DND-41 (cell line): ENCODE measurements around the gene CYFIP1.

Source experiments
- ATAC-seq: fragments of 200-7000 bp; cut with Tn5 transposase; 3 replicates; pipeline ENCODE4 v1.9.1; 2021; ENCODE audit warnings: low read depth; ENCODE audit not compliant: insufficient read depth
- DNase-seq: peaks from one replicate; pipeline ENCODE4 v3.0.0-alpha.2; 2020
- H2AFZ ChIP-seq: 2 replicates; pipeline ENCODE4 v1.6.0; 2012; ENCODE audit warnings: low read depth, low read length
- H3K27ac ChIP-seq: 2 replicates; pipeline ENCODE4 v1.5.1; 2012; ENCODE audit warnings: low read length, inconsistent platforms
- H3K27me3 ChIP-seq: fragments of 200-600 bp; sonication (generic); 2 replicates; pipeline ENCODE4 v1.6.0; 2012; ENCODE audit warnings: low read length, mild to moderate bottlenecking, inconsistent platforms; ENCODE audit not compliant: insufficient read depth, poor library complexity
- H3K36me3 ChIP-seq: 2 replicates; pipeline ENCODE4 v1.5.1; 2012; ENCODE audit warnings: low read length, inconsistent platforms; ENCODE audit not compliant: insufficient read depth
- H3K4me1 ChIP-seq: 2 replicates; pipeline ENCODE4 v1.5.1; 2012; ENCODE audit warnings: mild to moderate bottlenecking, low read length; ENCODE audit not compliant: insufficient read depth
- H3K4me2 ChIP-seq: 2 replicates; pipeline ENCODE4 v1.6.0; 2012; ENCODE audit warnings: mild to moderate bottlenecking, moderate library complexity, low read length, inconsistent platforms; ENCODE audit not compliant: insufficient read depth
- H3K4me3 ChIP-seq, 2 experiments: fragments of 200-600 bp in 1 of 2; shearing (Covaris generic) in 1 of 2; 2 replicates each; pipeline ENCODE4 v1.5.1; 2012 to 2016; ENCODE audit warnings: inconsistent platforms in 2 of 2, low read length in 2 of 2, mild to moderate bottlenecking in 2 of 2, low read depth in 1 of 2, moderate library complexity in 1 of 2
- H3K79me2 ChIP-seq: 2 replicates; pipeline ENCODE4 v1.6.0; 2012; ENCODE audit warnings: low read length, inconsistent platforms; ENCODE audit not compliant: insufficient read depth
- H3K9ac ChIP-seq: 2 replicates; pipeline ENCODE4 v1.6.0; 2012; ENCODE audit warnings: low read depth, mild to moderate bottlenecking, inconsistent platforms, low read length, moderate library complexity
- H3K9me3 ChIP-seq: 2 replicates; pipeline ENCODE4 v1.5.1; 2012; ENCODE audit warnings: low read length, moderate library complexity, mild to moderate bottlenecking, inconsistent platforms; ENCODE audit not compliant: insufficient read depth, severe bottlenecking
- H4K20me1 ChIP-seq: 2 replicates; pipeline ENCODE4 v1.6.0; 2012; ENCODE audit warnings: low read length; ENCODE audit not compliant: insufficient read depth
- EZH2 ChIP-seq: IDR thresholded peaks from 3 replicates; pipeline ENCODE4 v1.6.1; 2012; ENCODE audit warnings: borderline replicate concordance, low read depth, mild to moderate bottlenecking, moderate library complexity, low read length, inconsistent platforms; ENCODE audit not compliant: severe bottlenecking
- TF ChIP-seq, protein P1 (sequence below): IDR thresholded peaks from 2 replicates; pipeline ENCODE4 v1.5.1; 2012; ENCODE audit warnings: borderline replicate concordance, low read length, moderate library complexity, mild to moderate bottlenecking; ENCODE audit not compliant: poor library complexity, severe bottlenecking; ENCODE audit errors: extremely low read depth

The CYFIP1 gene

DNA sequence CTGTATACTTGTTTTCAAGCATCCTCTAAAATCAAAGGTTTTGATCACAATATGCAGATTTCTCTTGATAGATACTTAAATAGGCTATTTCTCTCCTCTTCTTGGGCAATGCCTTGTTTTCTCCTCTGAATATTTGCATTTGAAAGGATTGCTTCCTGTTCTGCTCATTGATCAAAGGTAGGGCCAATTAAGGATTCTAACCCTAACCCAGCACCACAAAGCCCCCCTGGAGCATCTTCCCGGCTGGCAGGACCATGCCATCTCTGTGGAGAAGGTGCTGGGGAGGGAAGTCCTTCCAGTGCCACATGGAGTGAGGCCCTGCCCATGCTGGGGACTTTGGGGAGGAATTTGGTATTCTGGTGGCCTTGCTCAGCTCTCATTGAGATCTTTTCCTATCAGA is 153.0 kb downstream of the CYFIP1 start:
- TF ChIP-seq, protein P1, sequence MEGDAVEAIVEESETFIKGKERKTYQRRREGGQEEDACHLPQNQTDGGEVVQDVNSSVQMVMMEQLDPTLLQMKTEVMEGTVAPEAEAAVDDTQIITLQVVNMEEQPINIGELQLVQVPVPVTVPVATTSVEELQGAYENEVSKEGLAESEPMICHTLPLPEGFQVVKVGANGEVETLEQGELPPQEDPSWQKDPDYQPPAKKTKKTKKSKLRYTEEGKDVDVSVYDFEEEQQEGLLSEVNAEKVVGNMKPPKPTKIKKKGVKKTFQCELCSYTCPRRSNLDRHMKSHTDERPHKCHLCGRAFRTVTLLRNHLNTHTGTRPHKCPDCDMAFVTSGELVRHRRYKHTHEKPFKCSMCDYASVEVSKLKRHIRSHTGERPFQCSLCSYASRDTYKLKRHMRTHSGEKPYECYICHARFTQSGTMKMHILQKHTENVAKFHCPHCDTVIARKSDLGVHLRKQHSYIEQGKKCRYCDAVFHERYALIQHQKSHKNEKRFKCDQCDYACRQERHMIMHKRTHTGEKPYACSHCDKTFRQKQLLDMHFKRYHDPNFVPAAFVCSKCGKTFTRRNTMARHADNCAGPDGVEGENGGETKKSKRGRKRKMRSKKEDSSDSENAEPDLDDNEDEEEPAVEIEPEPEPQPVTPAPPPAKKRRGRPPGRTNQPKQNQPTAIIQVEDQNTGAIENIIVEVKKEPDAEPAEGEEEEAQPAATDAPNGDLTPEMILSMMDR = no peak
- TF ChIP-seq EZH2 = no peak
- no peak for ATAC-seq
- H3K4me2 ChIP-seq = no peak overlapping the region
- H3K27me3 ChIP-seq = no peaks in the 10 kb centered on the region
- no peaks in the 10 kb centered on the region for H3K79me2 ChIP-seq
- H3K36me3 ChIP-seq = peaks cover 53% of the 10 kb centered on the region
- no peak overlapping the region for H3K9ac ChIP-seq
- H2AFZ ChIP-seq = no peak overlapping the region
- no peak for DNase-seq
- no peaks in the 10 kb centered on the region for H4K20me1 ChIP-seq
- no peak overlapping the region for H3K27ac ChIP-seq
- no peaks in the 10 kb centered on the region for H3K9me3 ChIP-seq
- H3K4me3 ChIP-seq = no peak overlapping the region
- H3K4me1 ChIP-seq = no peaks in the 10 kb centered on the region

DNA sequence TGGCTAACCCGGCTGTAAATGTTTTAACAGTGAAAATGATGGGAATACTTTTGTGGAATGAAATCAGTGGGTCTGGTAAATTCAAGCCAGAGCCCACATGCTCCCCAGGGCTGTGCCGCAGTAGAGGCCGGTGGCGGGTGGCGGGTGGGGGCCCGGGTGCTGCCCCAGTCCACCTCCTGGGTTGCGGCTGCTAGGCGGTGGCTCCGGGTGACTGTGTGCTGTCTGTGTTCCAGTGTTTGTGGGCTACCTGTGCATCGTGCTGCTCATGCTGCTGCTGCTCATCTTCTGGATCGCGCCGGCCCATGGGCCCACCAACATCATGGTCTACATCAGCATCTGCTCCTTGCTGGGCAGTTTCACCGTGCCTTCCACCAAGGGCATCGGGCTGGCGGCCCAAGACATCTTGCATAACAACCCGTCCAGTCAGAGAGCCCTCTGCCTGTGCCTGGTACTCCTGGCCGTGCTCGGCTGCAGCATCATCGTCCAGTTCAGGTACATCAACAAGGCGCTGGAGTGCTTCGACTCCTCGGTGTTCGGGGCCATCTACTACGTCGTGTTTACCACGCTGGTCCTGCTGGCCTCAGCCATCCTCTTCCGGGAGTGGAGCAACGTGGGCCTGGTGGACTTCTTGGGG is 156.6 kb downstream of the CYFIP1 start:
- no peak overlapping the region for H3K4me3 ChIP-seq
- peaks cover 63% of the 10 kb centered on the region for H3K36me3 ChIP-seq
- no peak overlapping the region for H3K9ac ChIP-seq
- no peaks in the 10 kb centered on the region for H3K79me2 ChIP-seq
- H3K4me1 ChIP-seq = no peaks in the 10 kb centered on the region
- H3K4me2 ChIP-seq = no peak overlapping the region
- no peak for TF ChIP-seq EZH2
- TF ChIP-seq, protein P1 = no peak
- DNase-seq = no peak
- H2AFZ ChIP-seq = no peak overlapping the region
- H3K27ac ChIP-seq = no peak overlapping the region
- ATAC-seq = no peak
- H3K9me3 ChIP-seq = no peaks in the 10 kb centered on the region
- H3K27me3 ChIP-seq = no peaks in the 10 kb centered on the region
- H4K20me1 ChIP-seq = no peaks in the 10 kb centered on the region

DNA sequence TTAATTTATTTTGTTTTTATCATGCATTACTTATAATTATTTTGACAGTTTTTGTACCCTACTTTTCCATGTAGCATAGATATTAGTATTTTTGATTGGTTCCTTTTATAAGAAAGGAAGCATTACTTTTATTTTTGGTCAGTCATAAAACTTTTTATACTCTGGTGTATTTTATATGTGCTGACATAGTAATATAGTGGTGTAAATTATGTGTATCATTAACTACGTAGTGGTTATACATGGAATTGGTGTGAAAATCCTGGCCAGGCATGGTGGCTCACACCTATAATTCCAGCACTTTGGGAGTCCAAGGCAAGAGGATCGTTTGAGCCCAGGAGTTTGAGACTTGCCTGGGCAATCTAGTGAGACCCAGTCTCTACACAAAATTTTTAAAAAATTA is 160.5 kb downstream of the CYFIP1 start:
- Histone ChIP-seq H2AFZ (no peak overlapping the region), H3K4me3 (no peak overlapping the region), H3K4me2 (no peak overlapping the region), H3K4me1 (no peaks in the 10 kb centered on the region), H3K79me2 (no peaks in the 10 kb centered on the region), H3K36me3 (peaks cover 41% of the 10 kb centered on the region), H3K27me3 (no peaks in the 10 kb centered on the region), H4K20me1 (no peaks in the 10 kb centered on the region), H3K9me3 (no peaks in the 10 kb centered on the region), H3K9ac (no peak overlapping the region), H3K27ac (no peak overlapping the region)
- no peak for DNase-seq
- TF ChIP-seq, protein P1 = no peak
- TF ChIP-seq EZH2 = no peak
- no peak for ATAC-seq
